Ovary (tissue), 3 donors: ENCODE data around the gene PGF.

ENCODE experiments used
- CTCF ChIP-seq, 3 donors: fragments of 450-650 bp in 2 of 3; fragments of 200-600 bp in 1 of 3; IDR thresholded peaks; one replicate each; pipeline versions ENCODE4 v1.5.1 to v1.8.0; 2016 to 2022; ENCODE audit warnings: antibody characterized with exemption in 3 of 3, mild to moderate bottlenecking in 1 of 3
- EP300 ChIP-seq: sonication (generic); formaldehyde crosslinking; IDR thresholded peaks from one replicate; pipeline ENCODE4 v1.6.1; 2017; ENCODE audit warnings: antibody characterized with exemption
- donor health status: DM: no; HTN: no; CAD: no.

DNA sequence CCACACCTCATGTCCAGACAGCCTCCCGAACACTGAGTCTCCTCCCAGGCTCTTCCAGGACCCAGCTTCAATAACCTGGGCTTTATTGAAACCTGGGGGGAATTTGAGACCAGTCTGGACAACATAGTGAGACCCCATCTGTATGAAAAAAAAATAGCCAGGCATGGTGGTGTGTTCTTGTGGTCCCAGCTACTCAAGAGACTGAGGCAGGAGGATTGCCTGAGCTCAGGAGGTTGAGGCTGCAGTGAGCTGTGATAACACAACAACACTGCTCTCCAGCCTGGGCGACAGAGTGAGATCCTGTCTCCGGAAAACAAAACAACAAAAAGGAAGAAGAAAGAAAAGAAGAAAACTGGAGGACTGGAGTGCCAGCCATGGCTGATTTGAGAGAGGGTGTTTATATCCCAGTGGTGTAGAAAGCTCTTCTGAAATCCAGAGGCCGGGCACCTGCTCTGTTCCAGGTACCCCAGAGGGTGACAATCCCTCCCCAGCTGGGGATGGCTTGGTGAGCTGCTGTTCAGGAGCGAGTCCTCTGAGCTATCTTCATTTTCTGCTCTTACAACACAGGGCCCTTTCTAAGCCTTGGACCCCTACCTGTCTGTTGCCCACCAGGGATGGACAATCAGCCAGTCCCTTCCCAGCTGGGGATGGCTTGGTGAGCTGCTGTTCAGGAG lies 6.0 kb upstream of the PGF start:
- no peak for TF ChIP-seq CTCF (IDR thresholded peaks at IDR 0.05)
- TF ChIP-seq EP300 = no peak
